Measurements from ENCODE around the gene RPRM.

DNA sequence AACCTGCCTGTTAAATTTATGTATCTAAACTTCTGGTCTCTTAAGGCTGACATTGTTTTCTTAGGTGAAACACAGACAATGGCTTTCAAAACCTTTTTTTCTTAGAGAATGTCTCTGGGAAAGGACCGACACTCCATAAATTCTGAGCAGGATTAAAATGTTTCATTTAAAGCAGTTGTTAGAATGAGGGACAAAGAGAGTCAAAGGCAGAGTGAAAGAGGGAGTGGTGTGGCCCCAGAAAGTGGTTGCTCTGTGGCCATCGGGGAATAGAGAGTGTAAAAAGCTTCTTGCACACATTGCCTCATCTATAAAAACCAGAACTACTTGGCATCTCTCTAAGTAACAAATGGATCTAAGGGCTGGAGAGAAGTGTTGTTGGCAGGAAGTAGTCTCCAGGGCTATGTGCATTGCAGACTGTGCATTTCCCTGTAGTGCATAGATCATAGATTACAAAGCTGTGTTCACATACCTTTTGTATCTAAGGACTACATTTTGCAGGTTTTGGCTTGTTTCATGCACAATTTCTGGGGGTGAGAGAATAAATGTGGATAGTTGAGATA, 3.6 kb downstream of the RPRM start:
- TF ChIP-seq EGR1 (IDR thresholded peaks at IDR 0.05; ENCODE audit: borderline replicate concordance in 1 of 2, low read depth in 2 of 2, low read length in 2 of 2) (no peak), POLR2A (IDR thresholded peaks at IDR 0.05; ENCODE audit: low read depth, low read length) (no peak), ASH2L (IDR thresholded peaks at IDR 0.05; ENCODE audit: borderline replicate concordance, low read depth) (no peak), FOS (IDR thresholded peaks at IDR 0.05; ENCODE audit: borderline replicate concordance, extremely low read depth, insufficient read length) (no peak), ESRRA (IDR thresholded peaks at IDR 0.05; ENCODE audit: low read length) (no peak), HDGF (IDR thresholded peaks at IDR 0.05) (no peak), POLR2AphosphoS5 (IDR thresholded peaks at IDR 0.05; ENCODE audit: low read length) (no peak)
- TF ChIP-seq, protein P1, sequence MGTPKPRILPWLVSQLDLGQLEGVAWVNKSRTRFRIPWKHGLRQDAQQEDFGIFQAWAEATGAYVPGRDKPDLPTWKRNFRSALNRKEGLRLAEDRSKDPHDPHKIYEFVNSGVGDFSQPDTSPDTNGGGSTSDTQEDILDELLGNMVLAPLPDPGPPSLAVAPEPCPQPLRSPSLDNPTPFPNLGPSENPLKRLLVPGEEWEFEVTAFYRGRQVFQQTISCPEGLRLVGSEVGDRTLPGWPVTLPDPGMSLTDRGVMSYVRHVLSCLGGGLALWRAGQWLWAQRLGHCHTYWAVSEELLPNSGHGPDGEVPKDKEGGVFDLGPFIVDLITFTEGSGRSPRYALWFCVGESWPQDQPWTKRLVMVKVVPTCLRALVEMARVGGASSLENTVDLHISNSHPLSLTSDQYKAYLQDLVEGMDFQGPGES (IDR thresholded peaks at IDR 0.05): no peak
- TF ChIP-seq, protein P2, sequence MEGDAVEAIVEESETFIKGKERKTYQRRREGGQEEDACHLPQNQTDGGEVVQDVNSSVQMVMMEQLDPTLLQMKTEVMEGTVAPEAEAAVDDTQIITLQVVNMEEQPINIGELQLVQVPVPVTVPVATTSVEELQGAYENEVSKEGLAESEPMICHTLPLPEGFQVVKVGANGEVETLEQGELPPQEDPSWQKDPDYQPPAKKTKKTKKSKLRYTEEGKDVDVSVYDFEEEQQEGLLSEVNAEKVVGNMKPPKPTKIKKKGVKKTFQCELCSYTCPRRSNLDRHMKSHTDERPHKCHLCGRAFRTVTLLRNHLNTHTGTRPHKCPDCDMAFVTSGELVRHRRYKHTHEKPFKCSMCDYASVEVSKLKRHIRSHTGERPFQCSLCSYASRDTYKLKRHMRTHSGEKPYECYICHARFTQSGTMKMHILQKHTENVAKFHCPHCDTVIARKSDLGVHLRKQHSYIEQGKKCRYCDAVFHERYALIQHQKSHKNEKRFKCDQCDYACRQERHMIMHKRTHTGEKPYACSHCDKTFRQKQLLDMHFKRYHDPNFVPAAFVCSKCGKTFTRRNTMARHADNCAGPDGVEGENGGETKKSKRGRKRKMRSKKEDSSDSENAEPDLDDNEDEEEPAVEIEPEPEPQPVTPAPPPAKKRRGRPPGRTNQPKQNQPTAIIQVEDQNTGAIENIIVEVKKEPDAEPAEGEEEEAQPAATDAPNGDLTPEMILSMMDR (IDR thresholded peaks at IDR 0.05 in 2 of 3, conservative IDR thresholded peaks at IDR 0.05 in 1 of 3; ENCODE audit: control insufficient read depth in 2 of 3, extremely low read depth in 1 of 3, insufficient read depth in 1 of 3, low read depth in 3 of 3, low read length in 3 of 3): no peak
- TF ChIP-seq, protein P3, sequence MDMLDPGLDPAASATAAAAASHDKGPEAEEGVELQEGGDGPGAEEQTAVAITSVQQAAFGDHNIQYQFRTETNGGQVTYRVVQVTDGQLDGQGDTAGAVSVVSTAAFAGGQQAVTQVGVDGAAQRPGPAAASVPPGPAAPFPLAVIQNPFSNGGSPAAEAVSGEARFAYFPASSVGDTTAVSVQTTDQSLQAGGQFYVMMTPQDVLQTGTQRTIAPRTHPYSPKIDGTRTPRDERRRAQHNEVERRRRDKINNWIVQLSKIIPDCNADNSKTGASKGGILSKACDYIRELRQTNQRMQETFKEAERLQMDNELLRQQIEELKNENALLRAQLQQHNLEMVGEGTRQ (IDR thresholded peaks at IDR 0.05; ENCODE audit: borderline replicate concordance, low read depth, low read length): no peak
